Stimulated activated CD8-positive, alpha-beta memory T cell treated with anti-CD3 and anti-CD28 coated beads, Interleukin-15, amount 100 ng/mL, for 24 hours (primary cell): Measurements from ENCODE around the gene IL15.
"Not testable (repeated sequence)": the region's sequence is repeated elsewhere in the genome, so short reads cannot be mapped to it uniquely, and the experiment has no call there.

ENCODE experiments used
- DNase-seq: peaks from one replicate; pipeline ENCODE4 v3.0.0-alpha.2; 2020; ENCODE audit warnings: low read depth

IL15 gene

GRCh38 chr4:141705048-141705746 is 68.8 kb downstream of the IL15 start:
- no peak for DNase-seq

DNA sequence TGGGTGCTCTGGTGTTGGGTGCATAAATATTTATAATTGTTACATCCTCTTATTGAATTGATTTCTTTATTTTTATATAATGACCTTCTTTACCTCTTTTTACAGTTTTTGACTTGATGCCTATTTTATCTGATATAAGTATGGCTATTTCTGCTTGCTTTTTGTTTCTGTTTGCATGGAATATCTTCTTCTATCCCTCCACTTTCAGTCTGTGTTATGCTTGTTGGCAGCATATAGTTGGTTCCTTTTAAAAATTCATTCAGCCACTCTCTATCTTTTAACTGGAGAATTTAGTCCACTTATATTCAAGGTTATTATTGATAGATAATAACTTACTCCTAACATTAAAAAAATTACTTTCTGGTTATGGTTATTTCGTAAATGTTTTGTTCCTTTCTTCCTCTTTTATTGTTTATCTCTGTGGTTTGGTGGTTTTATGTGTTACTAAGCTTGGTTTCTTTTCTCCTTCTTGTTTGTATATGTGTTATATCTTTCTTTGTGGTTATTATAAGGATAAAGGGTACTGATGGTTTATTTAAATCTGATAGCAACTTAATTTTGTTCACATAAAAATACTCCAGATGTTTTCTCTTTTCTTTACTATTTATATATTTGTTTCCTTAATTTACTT is 69.5 kb downstream of the IL15 start:
- no peak for DNase-seq

- no peak for DNase-seq
Measured at GRCh38 chr4:141706445-141706844, 70.1 kb downstream of the IL15 start.

GRCh38 chr4:141711211-141711610 is 74.8 kb downstream of the IL15 start:
- DNase-seq: no peak

DNA sequence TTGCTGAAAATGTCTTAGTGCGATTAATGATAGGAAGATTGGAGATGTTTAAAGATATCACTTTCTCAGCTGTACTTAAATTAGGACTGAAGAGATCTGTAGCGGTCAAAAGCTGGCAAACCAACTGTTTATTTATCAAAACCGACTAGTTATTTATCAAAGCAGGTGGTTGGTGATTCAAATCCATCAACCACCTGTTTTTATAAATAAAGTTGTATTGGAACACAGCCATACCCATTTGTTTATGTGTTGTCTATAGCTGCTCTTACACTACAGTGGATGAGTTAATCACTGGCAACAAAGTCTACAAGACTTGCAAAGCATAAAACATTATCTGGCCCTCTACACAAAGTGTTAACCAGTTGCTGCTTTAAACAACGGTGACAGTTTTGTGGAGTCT is 76.8 kb downstream of the IL15 start:
- no peak for DNase-seq

GRCh38 chr4:141713771-141714445 is 77.5 kb downstream of the IL15 start:
- no peak for DNase-seq

- DNase-seq: no peak
Measured at GRCh38 chr4:141719585-141719984, 83.2 kb downstream of the IL15 start.

DNA sequence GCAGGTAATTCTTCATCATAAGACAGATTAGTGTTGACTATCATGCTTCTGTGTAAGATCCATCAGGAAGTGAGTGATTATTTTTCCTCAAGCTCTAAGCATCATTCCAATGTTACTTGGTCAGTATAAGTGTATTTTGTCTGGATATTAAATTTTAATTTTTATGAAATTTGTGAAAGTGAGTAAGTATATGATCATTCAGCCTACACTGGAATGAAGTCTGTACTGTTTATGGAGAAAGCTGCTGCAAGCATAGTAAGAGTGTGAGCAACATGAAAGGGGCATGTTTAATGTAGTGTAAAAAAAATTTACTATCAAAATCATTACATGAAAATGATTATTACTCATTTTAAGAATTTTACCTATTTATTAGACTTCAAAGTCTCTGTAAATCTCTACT is 84.8 kb downstream of the IL15 start:
- DNase-seq: no peak

- no peak for DNase-seq
Measured at GRCh38 chr4:141724646-141725045, 88.3 kb downstream of the IL15 start.

DNA sequence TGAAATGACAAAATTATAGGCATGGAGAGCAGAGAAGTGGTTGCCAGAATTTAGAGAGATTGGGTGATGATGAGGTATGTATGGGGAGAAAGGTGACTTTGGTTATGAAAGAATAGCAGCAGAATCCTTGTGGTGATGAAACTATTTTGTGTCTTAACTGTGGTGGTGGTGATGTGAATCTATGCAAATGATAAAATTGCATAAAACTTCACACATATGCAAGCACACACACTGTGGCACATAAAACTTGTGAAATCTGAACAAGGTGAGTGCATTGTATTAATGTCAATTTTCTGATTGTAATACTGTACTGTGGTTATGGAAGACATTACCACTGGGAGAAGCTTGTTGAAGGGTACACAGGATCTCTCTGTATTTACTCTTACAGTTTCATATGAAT is 91.0 kb downstream of the IL15 start:
- DNase-seq: no peak

- DNase-seq: no peak
Measured at GRCh38 chr4:141730805-141731204, 94.4 kb downstream of the IL15 start.

GRCh38 chr4:141731481-141731880 is 95.1 kb downstream of the IL15 start:
- no peak for DNase-seq

DNA sequence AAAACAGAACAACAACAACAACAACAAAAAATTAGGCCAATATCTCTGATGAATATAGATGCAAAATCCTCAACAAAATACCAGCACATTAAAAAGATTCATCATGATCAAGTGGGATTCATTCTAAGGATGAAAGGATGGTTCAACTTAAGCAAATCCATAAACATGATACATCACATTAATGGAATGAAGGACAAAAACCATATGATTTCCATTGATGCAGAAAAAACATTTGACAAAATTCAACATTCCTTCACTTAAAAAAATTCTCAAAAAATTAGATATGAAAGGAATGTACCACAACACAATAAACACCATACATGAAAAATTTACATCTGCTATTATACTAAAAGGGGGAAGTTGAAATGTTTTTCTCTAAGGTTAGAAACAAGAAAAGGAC is 103.3 kb downstream of the IL15 start:
- DNase-seq: no peak

DNA sequence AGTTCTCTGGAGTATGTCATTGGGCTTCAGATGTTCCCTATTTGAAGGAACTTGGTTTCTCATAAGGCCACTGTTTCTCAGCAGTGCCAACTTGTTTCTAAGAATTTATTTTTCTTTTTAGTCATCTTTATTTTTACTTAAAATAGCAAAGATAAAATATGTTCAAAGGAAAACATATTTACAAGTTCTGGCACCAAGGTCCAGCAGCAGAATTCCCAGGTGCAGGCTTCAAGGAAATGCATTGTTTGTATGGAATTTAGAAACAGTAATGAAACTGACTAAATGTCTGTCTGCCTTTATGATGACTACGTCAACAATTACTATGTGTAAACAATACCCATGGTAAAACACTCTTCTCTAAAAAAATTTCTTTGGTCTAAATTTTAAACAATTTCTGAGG is 109.6 kb downstream of the IL15 start:
- DNase-seq: no peak

DNA sequence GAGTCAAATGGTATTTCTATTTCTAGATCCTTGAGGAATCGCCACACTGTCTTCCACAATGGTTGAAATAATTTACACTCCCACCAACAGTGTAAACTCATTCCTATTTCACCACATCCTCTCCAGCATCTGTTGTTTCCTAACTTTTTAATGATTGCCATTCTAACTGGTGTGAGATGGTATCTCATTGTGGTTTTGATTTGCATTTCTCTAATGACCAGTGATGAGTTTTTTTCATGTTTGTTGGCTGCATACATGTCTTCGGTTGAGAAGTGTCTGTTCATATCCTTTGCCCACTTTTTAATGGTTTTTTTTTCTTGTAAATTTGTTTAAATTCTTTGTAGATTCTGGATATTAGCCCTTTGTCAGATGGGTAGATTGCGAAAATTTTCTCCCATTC is 115.4 kb downstream of the IL15 start:
- DNase-seq: not testable (repeated sequence)

- no peak for DNase-seq
Measured at GRCh38 chr4:141757287-141757686, 120.9 kb downstream of the IL15 start.

- no peak for DNase-seq
Measured at GRCh38 chr4:141759796-141760425, 123.5 kb downstream of the IL15 start.

- DNase-seq: no peak
Measured at GRCh38 chr4:141761926-141762325, 125.5 kb downstream of the IL15 start.

DNA sequence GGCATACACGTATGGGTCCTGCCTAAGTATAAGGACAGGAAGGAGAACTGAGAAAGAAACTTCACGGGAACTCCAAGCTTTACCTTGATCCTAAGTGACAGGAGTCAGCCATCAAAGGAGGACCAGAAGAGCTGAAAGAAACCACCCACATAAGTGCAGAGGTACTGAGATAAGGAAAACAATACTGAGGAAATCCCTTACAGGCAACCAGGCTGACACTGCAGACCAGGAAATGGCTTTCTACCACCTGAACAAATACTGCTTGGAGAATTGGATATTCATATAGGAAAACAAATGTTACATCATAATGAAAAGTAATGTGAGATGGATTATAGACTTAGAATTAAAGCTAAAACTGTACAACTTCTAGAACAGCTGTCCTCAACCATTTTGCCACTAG is 127.0 kb downstream of the IL15 start:
- no peak for DNase-seq

- DNase-seq: no peak
Measured at GRCh38 chr4:141768954-141769353, 132.6 kb downstream of the IL15 start.

DNA sequence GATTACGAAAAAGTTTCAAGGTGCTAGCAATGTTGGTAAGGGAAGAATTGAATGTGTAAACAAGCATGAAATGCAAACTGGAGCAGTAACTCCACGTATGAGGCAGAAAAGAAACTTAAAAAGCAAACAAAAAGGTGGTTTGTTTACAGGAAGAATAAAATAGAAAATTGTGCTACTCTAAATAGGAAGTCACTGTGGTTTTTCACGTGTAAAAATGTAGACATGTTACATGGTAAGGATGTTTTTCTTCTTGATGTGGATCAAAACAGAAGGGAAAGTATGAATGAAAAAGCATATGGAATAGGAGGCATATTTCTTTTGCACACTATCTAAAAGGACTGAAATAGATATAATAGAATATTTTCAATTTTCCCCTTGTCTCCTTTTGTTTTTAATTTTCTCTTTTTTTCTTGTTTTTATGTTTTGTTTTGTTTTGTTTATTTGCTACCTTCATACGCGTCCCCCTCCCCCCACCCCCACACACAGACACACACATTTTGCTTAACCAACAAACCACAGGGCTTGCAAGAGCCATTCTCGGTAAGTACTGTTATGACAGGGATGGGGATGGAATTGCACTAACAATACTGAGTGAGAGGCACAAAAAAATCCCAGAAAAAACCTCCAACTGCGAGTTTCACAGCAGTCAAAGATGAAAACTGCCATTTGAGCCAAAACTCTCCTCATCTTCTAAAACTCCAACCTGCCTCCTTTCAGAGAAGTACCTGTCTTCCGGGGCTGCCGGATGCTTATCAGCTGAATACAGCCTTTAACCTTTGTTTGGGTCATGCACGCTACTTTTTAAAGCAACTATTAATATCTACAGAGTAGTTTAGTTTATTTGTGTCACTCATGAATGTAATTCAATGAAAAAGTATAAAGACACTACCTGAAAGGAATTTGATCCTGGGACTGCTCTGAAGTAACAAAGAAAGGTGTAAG is 135.8 kb downstream of the IL15 start:
- DNase-seq: no peak

DNA sequence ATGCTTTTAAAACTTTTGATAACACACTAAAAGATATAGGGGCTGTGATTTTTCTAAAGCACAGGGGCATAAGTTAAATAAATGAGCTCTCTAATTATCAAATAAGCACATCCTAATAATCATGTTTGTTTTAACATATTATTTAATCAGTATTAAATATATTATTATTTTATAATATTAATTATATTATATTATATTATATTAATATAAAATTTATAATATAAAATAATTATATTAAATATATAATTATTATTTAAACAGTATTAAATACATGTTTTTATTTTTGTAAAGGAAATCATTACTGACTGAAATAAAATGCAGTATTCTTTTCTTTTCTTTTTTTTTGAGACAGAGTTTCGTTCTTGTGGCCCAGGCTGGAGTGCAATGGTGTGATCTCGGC is 136.5 kb downstream of the IL15 start:
- DNase-seq: no peak
